Testis (tissue), 2 donors: ENCODE results near the gene ASTN1.

Experiments
- POLR2A ChIP-seq: fragments of 450-650 bp; IDR thresholded peaks from one replicate; pipeline ENCODE4 v1.6.1; 2017; ENCODE audit warnings: antibody characterized with exemption, mild to moderate bottlenecking, moderate library complexity
- TF ChIP-seq, protein P1 (sequence below), 3 experiments: fragments of 450-650 bp in 2 of 3; fragments of 200-600 bp in 1 of 3; sonication (generic) in 1 of 3; IDR thresholded peaks; one replicate each; pipeline ENCODE4 v1.5.1; 2016 to 2019; ENCODE audit warnings: antibody characterized with exemption in 3 of 3, mild to moderate bottlenecking in 2 of 3, moderate library complexity in 1 of 3

DNA sequence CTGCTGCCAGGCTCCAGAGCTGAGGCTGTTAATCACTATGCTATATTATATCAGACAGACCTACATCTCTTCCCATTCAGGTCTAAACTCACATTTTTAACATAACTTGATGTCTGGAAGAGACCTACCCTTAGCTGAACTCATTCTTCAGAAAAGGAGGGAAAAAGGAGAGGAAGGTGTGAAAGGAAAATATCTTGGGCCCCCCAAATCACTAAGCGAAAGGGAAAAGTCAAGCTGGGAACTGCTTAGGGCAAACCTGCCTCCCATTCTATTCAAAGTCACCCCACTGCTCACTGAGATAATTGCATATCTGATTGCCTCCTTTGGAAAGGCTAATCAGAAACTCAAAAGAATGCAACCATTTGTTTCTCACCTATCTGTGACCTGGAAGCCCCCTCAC, 222.2 kb downstream of the ASTN1 start:
- TF ChIP-seq, protein P1, sequence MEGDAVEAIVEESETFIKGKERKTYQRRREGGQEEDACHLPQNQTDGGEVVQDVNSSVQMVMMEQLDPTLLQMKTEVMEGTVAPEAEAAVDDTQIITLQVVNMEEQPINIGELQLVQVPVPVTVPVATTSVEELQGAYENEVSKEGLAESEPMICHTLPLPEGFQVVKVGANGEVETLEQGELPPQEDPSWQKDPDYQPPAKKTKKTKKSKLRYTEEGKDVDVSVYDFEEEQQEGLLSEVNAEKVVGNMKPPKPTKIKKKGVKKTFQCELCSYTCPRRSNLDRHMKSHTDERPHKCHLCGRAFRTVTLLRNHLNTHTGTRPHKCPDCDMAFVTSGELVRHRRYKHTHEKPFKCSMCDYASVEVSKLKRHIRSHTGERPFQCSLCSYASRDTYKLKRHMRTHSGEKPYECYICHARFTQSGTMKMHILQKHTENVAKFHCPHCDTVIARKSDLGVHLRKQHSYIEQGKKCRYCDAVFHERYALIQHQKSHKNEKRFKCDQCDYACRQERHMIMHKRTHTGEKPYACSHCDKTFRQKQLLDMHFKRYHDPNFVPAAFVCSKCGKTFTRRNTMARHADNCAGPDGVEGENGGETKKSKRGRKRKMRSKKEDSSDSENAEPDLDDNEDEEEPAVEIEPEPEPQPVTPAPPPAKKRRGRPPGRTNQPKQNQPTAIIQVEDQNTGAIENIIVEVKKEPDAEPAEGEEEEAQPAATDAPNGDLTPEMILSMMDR (IDR thresholded peaks at IDR 0.05) = no peak
- TF ChIP-seq POLR2A = no peak
